Left lung (tissue), 10 donors: Measurements from ENCODE around the gene BRSK2. TPM values are rescaled to one million over a fixed set of nuclear protein-coding genes. Genes with fewer than 3 reads are reported as not detected.

ENCODE experiments used
- ATAC-seq: fragments of 200-7000 bp; cut with Tn5 transposase; one replicate; pipeline ENCODE4 v1.9.1; 2020; ENCODE audit warnings: moderate library complexity
- DNase-seq, 4 donors: peaks; one replicate each; pipeline ENCODE4 v3.0.0-alpha.2; 2013 to 2020
- H3K27ac ChIP-seq, 2 donors: fragments of 200-600 bp; sonication (generic) in 1 of 2; one replicate each; pipeline versions ENCODE4 v1.5.0 to v1.8.0; 2020 to 2021
- H3K27me3 ChIP-seq, 2 donors: fragments of 200-600 bp; sonication (generic) in 1 of 2; one replicate each; pipeline versions ENCODE4 v1.5.0 to v1.8.0; 2020 to 2021
- H3K36me3 ChIP-seq, 2 donors: fragments of 200-600 bp; sonication (generic) in 1 of 2; one replicate each; pipeline versions ENCODE4 v1.5.0 to v1.8.0; 2020 to 2021
- H3K4me1 ChIP-seq, 2 donors: fragments of 200-600 bp; one replicate each; pipeline ENCODE4 v1.8.0; 2021
- H3K4me3 ChIP-seq, 2 donors: fragments of 200-600 bp; sonication (generic) in 1 of 2; one replicate each; pipeline versions ENCODE4 v1.5.0 to v1.8.0; 2020 to 2021; ENCODE audit warnings: mild to moderate bottlenecking in 1 of 2
- H3K9me3 ChIP-seq, 2 donors: fragments of 200-600 bp; sonication (generic) in 1 of 2; one replicate each; pipeline versions ENCODE4 v1.5.0 to v1.8.0; 2020 to 2021
- intact Hi-C, 2 donors: fragments of 100-400 bp; cut with DNase I; formaldehyde crosslinking; loops; one replicate each; pipeline versions ENCODE4 v1.11.2 to v1.14.2; 2022
- polyA plus RNA-seq, 6 donors: library from polyadenylated mRNA; unstranded; fragments of 120-200 nt; gene quantifications; one replicate each; pipeline ENCODE4 v1.2.1, GENCODE V29; 2013; ENCODE audit not compliant: insufficient read length in 6 of 6
- total RNA-seq, 2 donors: library from RNA; stranded (reverse); fragmentation: NEBNext Ultra II Directional; extraction: Animal tissue kit (Norgen Biotek cat#: 25700); gene quantifications; one replicate each; pipeline ENCODE4 v1.2.1, GENCODE V29; 2021
- TF ChIP-seq, protein P1 (sequence below), 2 donors: fragments of 200-600 bp; sonication (generic) in 1 of 2; IDR thresholded peaks; one replicate each; pipeline versions ENCODE4 v1.5.0 to v1.8.0; 2021; ENCODE audit warnings: antibody characterized with exemption in 2 of 2
- donor health status: DM: no; HTN: yes; CAD: no.
- donor health status: DM: no; HTN: no; CAD: no.

Gene BRSK2
- total and polyA plus RNA-seq, 8 donors: 0.13 to 1.1 (median 0.69) TPM

DNA sequence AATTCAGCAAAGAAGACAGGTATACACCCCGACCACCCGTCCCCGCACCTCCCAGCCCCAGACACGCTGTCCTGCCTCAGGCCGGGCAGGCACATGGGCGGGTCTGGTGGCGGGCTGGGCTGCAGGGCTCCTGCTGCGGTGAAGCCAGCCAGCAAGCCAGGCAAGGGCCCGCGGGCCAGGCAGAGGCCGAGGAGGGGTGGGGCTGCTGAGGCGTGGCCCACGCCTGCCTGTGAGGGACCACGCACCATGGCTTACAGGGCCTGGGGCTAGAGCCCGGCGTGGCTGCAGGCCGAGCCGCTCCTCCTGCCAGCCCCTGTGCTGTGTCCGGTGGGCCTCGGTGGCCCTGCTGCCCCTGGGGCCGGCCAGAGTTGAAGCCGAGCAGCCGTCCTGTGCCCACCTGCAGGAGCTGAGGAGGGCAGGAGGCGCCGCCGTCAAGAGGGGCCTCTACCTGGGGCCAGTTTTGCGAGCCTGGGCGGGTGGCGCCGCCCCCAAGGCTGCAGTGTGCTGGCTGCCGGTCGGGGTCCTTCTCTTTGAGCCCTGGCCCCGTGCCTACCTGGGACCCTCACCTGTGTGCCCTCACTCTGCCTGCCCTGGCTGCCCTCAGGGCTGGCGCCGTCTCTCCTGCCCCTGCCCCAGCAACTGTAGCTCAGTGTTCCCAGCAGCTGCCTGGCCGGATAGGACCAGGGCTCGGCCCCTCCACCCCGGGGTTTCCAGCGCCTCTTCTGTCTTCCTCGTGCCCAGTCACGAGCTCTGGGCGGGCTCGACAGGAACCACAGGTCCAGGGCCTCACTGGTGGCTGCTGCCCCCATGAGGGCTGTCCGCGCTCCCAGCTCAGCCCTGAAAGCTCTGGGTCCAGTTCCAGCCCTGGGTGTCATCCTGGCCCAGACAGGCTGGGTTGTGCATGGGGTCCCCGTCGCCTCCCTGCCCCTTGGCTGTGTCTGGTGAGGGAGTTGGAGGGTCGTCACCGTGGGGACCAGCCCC, 58.4 kb downstream of the BRSK2 start:
- H3K4me3 ChIP-seq: no peak overlapping the region
- TF ChIP-seq, protein P1, sequence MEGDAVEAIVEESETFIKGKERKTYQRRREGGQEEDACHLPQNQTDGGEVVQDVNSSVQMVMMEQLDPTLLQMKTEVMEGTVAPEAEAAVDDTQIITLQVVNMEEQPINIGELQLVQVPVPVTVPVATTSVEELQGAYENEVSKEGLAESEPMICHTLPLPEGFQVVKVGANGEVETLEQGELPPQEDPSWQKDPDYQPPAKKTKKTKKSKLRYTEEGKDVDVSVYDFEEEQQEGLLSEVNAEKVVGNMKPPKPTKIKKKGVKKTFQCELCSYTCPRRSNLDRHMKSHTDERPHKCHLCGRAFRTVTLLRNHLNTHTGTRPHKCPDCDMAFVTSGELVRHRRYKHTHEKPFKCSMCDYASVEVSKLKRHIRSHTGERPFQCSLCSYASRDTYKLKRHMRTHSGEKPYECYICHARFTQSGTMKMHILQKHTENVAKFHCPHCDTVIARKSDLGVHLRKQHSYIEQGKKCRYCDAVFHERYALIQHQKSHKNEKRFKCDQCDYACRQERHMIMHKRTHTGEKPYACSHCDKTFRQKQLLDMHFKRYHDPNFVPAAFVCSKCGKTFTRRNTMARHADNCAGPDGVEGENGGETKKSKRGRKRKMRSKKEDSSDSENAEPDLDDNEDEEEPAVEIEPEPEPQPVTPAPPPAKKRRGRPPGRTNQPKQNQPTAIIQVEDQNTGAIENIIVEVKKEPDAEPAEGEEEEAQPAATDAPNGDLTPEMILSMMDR (IDR thresholded peaks at IDR 0.05): no peak
- no peaks in the 10 kb centered on the region for H3K9me3 ChIP-seq
- H3K36me3 ChIP-seq: no peaks in the 10 kb centered on the region
- intact Hi-C loops: no loop called here
- H3K4me1 ChIP-seq: no peaks in the 10 kb centered on the region
- no peak overlapping the region for H3K27ac ChIP-seq
- DNase-seq: no peak
- H3K27me3 ChIP-seq: peaks cover 0 to 96% of the 10 kb centered on the region in 2 donors
- ATAC-seq: no peak

DNA sequence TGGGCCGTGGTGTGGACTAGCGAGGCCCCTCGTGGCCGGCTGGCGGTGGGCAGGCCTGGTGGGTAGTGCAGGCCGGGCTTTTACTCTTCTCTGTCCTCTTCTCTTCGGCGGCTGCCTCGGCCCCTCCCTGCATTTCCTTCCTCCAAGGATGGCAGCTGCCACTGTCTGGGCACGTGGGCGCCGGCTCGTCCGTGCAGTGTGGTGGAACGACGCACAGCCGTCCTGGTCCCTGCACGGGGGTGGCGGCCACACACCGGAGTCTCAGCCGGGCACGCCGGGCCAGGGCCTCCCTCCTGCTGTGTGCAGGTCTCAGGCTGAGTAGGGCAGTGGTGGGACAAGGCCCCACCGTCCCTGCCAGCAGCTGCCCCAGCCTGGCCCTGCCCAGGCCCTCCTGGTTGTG, 59.1 kb downstream of the BRSK2 start:
- no peak overlapping the region for H3K4me3 ChIP-seq
- no peak overlapping the region for H3K27ac ChIP-seq
- no peaks in the 10 kb centered on the region for H3K9me3 ChIP-seq
- no peak for DNase-seq
- no peaks in the 10 kb centered on the region for H3K36me3 ChIP-seq
- intact Hi-C loops: no loop called here
- H3K4me1 ChIP-seq: no peaks in the 10 kb centered on the region
- peaks cover 0 to 96% of the 10 kb centered on the region in 2 donors for H3K27me3 ChIP-seq
- TF ChIP-seq, protein P1 (IDR thresholded peaks at IDR 0.05): no peak
- no peak for ATAC-seq

DNA sequence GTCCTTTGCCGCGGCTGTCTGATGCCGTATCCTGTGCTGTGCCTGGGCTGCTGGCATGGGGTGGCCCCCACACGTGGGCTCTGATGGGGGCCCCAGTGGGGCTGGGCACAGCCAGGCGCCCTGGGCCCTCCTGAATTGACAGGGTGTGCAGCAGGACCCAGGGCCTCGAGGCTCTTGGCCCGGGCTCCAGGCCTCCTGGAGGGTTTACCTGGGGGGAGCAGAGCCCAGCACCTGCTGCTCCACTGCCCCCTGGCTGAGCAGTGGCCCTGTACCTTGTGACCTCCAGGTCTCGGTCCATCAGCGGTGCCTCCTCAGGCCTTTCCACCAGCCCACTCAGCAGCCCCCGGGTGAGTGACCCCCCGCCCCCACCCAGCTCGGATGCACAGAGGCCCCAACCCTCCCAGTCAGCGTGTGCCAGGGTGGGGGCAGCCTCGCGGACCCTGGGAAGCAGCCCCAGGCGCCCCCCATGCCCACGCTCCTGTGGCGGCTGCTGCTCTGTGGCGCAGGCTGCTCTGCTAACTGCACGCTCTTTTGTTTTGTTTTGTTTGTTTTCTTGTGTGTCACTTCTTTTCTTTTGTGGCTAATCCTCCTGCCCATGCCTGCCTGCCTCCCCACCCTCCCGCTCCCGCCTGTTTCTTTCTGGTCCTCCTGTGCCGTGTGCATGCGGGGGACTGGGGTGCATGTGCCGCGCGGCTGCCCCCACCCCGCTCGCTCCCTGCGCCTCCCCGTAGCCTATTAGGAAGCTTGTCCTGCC, 59.9 kb downstream of the BRSK2 start:
- intact Hi-C loops: no loop called here
- H3K4me1 ChIP-seq: no peaks in the 10 kb centered on the region
- no peak for ATAC-seq
- H3K36me3 ChIP-seq: no peaks in the 10 kb centered on the region
- no peak overlapping the region for H3K27ac ChIP-seq
- no peak overlapping the region for H3K4me3 ChIP-seq
- H3K9me3 ChIP-seq: no peaks in the 10 kb centered on the region
- no peak for DNase-seq
- H3K27me3 ChIP-seq: peaks cover 0 to 90% of the 10 kb centered on the region in 2 donors
- TF ChIP-seq, protein P1 (IDR thresholded peaks at IDR 0.05): no peak

DNA sequence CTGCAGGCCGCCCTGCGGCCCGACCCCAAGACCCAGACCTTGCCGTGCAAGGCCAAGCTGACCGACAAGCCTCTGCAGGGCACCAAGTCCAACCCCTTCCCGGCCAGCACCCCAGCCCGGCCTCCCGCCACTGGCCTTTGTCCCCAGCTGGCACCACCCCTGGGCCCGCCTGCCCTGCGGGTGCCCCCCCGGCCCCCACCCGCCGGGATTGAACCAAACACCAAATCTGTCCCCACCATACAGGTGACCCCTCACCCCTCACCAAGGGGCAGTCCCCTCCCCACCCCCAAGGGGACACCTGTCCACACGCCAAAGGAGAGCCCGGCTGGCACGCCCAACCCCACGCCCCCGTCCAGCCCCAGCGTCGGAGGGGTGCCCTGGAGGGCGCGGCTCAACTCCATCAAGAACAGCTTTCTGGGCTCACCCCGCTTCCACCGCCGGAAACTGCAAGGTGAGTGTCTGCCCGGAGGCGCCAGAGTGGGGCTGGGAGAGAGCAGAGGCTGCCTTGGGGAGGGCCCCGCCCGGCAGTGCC, 60.7 kb downstream of the BRSK2 start:
- DNase-seq (no peak), ATAC-seq (no peak)
- Histone ChIP-seq H3K36me3 (no peaks in the 10 kb centered on the region), H3K9me3 (no peaks in the 10 kb centered on the region), H3K27me3 (peaks cover 0 to 82% of the 10 kb centered on the region in 2 donors), H3K27ac (no peak overlapping the region), H3K4me3 (no peak overlapping the region), H3K4me1 (no peaks in the 10 kb centered on the region)
- intact Hi-C loops: no loop called here
- TF ChIP-seq, protein P1 (IDR thresholded peaks at IDR 0.05): no peak
